HAP-1 (cell line): Measurements from ENCODE around the gene AIF1.

Source experiments
- DNase-seq, 2 experiments: peaks; one replicate each; pipeline ENCODE4 v3.0.0-alpha.2; 2016 to 2020; ENCODE audit warnings: low spot score in 2 of 2
- H3K27me3 ChIP-seq: fragments of 250-450 bp; sonication (Bioruptor Pico); 2 replicates; pipeline ENCODE4 v1.5.1; 2020; ENCODE audit warnings: low read depth, mild to moderate bottlenecking, moderate library complexity
- H3K36me3 ChIP-seq: fragments of 250-450 bp; sonication (Bioruptor Pico); replicated peaks from 2 replicates; pipeline ENCODE4 v1.5.1; 2020; ENCODE audit warnings: mild to moderate bottlenecking
- H3K4me1 ChIP-seq: fragments of 250-450 bp; sonication (Bioruptor Pico); 2 replicates; pipeline ENCODE4 v1.5.1; 2020; ENCODE audit warnings: mild to moderate bottlenecking
- H3K4me3 ChIP-seq: fragments of 250-450 bp; sonication (Bioruptor Pico); 2 replicates; pipeline ENCODE4 v1.5.1; 2020; ENCODE audit warnings: mild to moderate bottlenecking, moderate library complexity
- H3K9me3 ChIP-seq: fragments of 250-450 bp; sonication (Bioruptor Pico); 2 replicates; pipeline ENCODE4 v1.5.1; 2020; ENCODE audit warnings: mild to moderate bottlenecking, moderate library complexity
- in situ Hi-C: fragments of 300-500 bp; cut with MboI; formaldehyde crosslinking; loops from 3 replicates; pipeline ENCODE4 v1.14.3; 2020; ENCODE audit warnings: low sequenced_read_pairs, inconsistent platforms, mixed read lengths

AIF1 gene

DNA sequence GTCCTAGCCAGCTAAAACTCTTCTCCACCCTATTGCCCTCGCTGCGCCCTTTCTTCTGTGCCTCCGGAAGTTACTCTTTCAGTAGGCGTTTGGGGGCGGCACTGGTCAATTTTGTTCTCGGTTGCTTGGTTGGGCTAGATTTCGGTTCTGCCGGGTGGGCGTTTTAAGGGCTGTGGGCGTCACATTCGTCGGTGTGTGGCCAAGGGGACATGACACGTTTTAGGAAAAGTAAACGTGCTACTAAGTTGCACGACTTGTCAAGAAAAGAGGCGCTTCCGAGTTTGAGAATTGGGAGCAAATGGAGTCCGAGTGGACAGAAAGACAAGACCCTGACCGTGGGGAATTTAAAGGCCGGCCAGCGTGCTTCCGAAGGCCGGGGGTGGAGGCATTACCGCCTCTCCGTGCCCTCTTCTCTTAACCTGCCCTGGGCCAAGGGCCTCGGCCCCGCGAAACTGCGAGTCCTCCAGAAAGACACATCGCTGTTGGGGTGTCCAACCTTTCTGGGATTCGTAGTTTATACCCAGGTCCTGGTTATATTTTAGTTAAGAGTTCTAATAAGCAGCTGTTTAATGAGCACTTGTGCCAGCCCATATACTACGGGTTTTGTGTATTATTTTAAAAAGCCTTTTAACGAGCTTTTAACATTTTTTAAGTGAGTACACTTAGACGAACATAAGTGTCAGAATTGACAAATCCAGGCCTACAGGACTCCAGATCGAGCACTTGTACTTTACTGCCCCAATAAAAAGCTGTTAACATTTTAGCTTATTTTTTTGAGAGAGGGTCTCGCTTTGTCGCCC lies 38.1 kb downstream of the AIF1 start:
- Histone ChIP-seq H3K27me3 (no peaks in the 10 kb centered on the region), H3K4me3 (peak overlapping the region; percentile 84), H3K9me3 (no peaks in the 10 kb centered on the region), H3K4me1 (peaks cover 10% of the 10 kb centered on the region), H3K36me3 (peaks cover 44% of the 10 kb centered on the region)
- DNase-seq, result peak in 1 of 2 experiments; percentile 93
- in situ Hi-C loops, result no loop called here

DNA sequence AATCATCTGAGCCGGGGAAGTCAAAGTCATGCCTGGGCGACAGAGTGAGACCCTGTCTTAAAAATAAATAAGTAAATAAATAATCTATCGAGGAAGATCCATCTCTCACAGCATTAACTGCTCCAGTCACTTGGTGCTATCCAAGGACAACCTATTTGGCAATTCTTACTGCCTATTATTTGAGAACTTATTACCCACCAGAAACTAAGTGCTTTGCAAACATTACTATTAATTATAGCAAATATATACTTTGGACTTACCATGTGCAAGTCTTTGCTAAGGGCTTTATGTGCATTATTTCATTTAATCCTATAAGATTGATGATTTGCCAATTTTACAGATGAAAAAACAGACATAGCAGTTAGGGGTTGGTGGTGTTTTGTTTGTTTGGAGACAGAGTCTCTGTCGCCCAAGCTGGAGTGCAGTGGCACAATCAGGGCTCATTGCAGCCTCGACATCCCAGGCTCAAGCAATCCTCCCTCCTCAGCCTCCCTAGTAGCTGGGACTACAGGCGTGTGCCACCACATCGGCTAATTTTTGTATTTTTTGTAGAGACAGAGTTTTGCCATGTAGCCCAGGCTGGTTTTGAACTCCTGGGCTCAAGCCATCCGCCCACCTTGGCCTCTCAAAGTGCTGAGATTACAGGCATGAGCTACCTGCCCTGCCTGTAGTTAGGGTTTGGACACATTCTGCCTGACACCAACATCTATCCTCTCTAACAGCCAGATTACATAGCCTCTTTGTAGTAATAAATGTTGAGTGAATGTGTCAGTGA lies 39.7 kb downstream of the AIF1 start:
- Histone ChIP-seq H3K4me3 (no peak overlapping the region), H3K27me3 (no peaks in the 10 kb centered on the region), H3K4me1 (peaks cover 23% of the 10 kb centered on the region), H3K36me3 (peaks cover 29% of the 10 kb centered on the region), H3K9me3 (no peaks in the 10 kb centered on the region)
- in situ Hi-C loops, result no loop called here
- DNase-seq, result no peak

DNA sequence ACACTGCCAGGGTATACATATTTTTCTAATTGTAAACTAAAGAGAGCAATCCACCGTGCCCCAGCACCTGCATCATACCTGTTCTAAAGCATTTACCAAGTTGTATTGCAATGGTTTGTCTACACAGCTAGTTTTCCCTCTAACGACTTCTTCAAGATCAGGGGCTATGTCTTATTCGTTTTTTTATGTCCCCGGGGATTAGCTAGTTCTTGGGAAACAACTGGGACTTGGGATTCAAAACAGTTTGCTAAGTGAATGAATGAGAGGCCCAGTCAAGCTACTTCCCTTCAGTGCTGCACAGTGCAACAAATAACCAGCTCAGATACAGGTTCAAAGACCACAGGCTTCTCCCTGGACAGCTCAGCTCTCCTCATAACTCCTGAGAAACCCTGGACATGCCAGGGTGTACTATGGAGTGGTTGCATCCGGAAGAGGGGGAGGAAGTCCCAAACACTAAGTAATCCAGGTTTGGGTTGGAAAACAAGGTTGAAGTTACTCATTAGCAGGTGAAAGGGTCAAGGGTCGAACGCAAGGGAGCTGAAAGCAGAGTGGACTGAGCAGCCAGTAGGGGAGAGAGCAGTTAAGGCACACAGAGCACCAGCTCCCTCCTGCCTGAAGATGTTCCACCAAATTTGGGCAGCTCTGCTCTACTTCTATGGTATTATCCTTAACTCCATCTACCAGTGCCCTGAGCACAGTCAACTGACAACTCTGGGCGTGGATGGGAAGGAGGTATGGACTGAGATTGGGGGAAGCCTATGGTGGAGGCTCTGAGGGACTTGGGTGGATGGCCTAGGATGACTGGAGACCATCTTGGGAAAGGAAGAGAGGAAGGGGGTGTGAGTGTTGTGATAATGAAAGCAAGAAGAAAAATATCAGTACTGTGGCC lies 40.6 kb downstream of the AIF1 start, which contains the start of gene APOM:
APOM (plus strand) TSS at position 546 of the 889 bp plus-strand sequence; CDS start at position 619, 73 bp downstream.
- peaks cover 26% of the 10 kb centered on the region for H3K4me1 ChIP-seq
- H3K27me3 ChIP-seq, result no peaks in the 10 kb centered on the region
- no peak for DNase-seq
- in situ Hi-C loops, result no loop called here
- no peaks in the 10 kb centered on the region for H3K9me3 ChIP-seq
- no peak within 1 kb of the TSS for H3K4me3 ChIP-seq
- peaks cover 22% of the 10 kb centered on the region for H3K36me3 ChIP-seq

DNA sequence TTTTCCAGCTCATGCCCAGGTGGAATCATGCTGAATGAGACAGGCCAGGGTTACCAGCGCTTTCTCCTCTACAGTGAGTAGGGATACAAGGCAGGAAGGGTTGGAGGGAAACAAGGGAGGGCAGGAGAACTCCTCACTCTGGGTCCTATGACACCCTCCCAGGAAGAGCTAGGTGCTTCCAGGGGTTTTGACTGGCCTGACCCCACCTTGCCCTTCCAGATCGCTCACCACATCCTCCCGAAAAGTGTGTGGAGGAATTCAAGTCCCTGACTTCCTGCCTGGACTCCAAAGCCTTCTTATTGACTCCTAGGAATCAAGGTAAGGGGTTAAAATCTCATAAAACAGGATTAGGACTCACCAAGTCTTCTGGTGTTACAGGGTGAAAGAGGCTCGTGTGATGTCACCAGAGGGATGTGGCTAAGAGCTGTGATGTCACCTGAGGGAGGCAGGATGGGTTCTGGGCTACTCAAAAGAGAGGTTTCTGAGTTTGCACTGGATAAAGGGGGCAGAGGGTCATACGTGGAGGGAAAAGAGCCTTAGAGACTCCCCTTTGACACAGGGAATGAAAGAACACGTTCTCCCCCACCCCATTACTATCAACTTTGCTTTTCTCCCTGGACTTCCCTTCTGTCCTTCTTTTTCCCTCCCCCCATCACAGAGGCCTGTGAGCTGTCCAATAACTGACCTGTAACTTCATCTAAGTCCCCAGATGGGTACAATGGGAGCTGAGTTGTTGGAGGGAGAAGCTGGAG lies 42.5 kb downstream of the AIF1 start:
- DNase-seq, result no peak
- peaks cover 23% of the 10 kb centered on the region for H3K4me1 ChIP-seq
- in situ Hi-C loops, result no loop called here
- H3K27me3 ChIP-seq, result no peaks in the 10 kb centered on the region
- H3K4me3 ChIP-seq, result no peak overlapping the region
- no peaks in the 10 kb centered on the region for H3K9me3 ChIP-seq
- H3K36me3 ChIP-seq, result peaks cover 27% of the 10 kb centered on the region

DNA sequence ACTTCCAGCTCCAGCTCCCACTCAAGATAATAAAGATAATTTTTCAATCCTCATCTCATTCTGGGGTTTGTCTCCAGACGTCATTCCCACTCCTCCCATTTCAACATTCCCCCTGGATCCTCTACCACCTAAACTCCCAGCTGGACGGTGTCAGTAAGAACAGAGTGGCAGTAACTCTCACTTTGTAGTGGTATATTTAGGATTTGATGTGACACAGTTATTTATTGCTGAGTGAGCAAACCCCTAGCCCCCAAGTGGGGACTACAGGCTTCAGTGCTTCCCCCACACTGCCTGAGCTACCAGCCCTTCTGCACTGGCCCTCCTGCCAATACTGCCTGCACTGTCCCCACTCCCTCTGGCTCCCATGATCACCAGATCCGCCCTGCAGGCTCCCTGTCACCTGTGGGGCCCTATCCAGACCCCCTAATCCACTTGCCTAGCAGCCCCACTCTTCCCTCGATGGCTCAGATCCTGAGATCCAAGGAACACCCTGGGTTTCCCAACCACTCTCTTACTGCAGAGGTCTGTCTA lies 43.2 kb downstream of the AIF1 start:
- in situ Hi-C loops, result no loop called here
- peaks cover 30% of the 10 kb centered on the region for H3K36me3 ChIP-seq
- DNase-seq, result no peak
- H3K9me3 ChIP-seq, result no peaks in the 10 kb centered on the region
- peaks cover 23% of the 10 kb centered on the region for H3K4me1 ChIP-seq
- no peaks in the 10 kb centered on the region for H3K27me3 ChIP-seq
- H3K4me3 ChIP-seq, result no peak overlapping the region

DNA sequence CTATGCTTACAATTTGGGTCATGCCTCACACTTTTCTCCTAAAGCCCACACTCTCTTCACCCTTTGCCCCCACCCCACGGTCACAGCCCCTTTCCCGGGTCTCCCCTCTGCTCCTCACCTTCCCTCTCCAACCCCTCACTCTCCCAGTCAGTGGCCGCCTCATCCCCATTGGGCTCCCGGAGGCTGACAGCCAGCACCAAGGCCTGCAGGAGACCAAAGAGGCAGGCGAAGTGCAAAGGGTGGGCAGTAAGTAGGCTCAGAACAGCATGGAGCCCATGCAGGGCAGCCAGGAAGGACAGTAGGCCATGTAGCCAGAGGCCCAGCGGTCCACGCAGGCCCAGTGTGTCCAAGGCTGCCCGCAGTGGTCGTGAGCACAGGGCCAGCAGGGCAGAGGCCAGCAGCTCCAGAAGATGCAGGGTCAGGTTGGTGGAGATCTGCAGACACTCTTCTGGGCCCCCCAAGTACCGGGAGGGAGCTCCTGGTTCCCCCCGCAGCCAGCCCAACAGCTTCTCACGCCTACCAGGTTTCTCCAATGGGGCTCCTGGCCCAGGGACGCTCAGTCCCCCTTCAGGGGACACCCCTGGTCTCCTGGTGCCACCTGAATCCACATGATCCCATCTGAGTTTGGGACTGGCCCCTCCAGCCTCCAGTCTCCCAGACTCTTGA lies 44.1 kb downstream of the AIF1 start:
- in situ Hi-C loops, result no loop called here
- H3K9me3 ChIP-seq, result no peaks in the 10 kb centered on the region
- H3K4me1 ChIP-seq, result peaks cover 20% of the 10 kb centered on the region
- peaks cover 39% of the 10 kb centered on the region for H3K36me3 ChIP-seq
- no peak for DNase-seq
- H3K27me3 ChIP-seq, result no peaks in the 10 kb centered on the region
- H3K4me3 ChIP-seq, result peak overlapping the region; percentile 56

DNA sequence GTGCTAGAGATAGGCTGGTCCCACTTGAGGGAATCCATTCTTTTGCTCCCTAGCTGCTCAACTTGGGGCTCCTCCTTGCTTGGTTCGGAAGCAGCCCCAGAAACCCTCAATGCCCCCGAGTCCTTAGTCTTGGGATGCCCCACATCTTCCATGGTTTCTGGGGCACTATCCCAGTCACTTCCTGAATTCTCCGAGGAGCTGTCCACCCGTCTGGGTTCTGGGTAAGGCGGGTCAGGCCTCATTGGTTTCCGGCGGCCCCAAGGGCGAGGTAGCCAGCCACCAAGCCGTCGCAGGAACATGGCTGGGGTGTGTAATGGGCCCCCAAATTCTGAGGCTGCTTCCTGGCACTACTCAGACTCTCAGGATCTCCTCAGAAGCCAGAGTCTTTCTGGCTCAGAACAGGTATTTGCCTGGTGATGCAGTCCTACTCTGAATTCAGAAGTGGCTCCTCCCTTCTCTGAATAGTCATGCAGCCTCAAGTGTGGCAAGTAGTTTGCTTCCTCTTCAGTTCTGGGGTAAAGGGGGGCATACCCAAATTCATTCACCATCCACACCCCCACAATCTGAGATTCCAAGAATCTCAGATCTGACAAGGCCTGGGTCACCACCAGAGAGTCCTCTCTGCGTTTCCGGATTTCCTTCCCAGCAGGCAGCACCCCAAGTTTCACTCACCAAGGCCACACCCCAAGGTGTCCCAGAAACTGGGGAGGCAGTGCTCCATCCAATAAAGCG lies 44.8 kb downstream of the AIF1 start:
- H3K36me3 ChIP-seq, result peaks cover 41% of the 10 kb centered on the region
- no peaks in the 10 kb centered on the region for H3K27me3 ChIP-seq
- DNase-seq, result no peak
- H3K4me1 ChIP-seq, result peaks cover 20% of the 10 kb centered on the region
- in situ Hi-C loops, result loop anchor here (10.0 kb wide), 1 partner anchor 305 kb away; no protein-coding TSS in a partner anchor
- no peaks in the 10 kb centered on the region for H3K9me3 ChIP-seq
- peak overlapping the region; percentile 56 for H3K4me3 ChIP-seq

DNA sequence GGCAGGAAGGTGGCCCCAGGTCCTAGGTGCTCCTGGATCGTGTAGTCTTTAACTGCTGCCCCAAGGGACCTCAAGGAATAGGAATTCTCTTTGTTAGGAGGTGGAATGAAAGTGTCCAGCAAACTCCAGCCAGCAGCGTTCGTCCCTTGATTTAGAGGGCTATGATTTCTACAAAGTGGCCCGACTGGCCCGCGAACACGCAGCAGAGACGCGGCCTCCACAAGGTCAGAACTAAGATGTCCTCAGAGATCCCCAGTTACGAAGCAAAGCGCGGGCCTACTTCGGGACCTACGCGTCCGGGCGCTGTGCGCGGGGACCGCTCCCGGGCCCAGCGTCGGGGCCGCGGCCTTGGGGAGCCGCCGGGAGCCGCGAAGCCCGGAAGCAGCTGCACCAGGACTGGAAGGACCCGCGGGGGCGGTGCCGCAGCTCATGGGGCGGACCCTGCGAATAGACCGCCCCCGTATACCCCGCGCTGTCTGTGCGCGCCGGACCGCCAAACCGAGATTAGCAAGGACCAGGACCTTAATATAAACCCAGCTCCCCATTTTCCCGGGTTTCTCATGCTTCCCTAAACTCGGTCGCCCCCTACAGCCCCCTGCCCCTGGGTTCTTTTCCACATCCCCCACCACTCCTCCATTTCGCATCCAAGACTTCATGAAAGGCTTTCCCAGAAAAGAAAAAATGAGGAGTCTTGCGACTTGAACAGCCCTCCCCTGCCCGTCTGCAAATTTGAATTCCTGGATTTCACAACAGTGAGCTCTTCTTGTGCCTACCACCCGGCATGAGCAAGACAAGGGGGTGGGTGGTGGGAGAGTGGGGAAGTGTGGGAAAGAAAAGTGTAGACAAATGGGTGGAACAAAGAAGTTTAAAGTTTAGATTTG lies 45.6 kb downstream of the AIF1 start, which contains the start of gene C6orf47:
C6orf47 (minus strand) TSS at position 398 of the 881 bp plus-strand sequence. CDS start 831 bp downstream, outside the sequence.
- in situ Hi-C loops, result loop anchor here (10.0 kb wide), 1 partner anchor 304 kb away; no protein-coding TSS in a partner anchor
- peaks cover 20% of the 10 kb centered on the region for H3K4me1 ChIP-seq
- peak; percentile 78 to 90 for DNase-seq

DNA sequence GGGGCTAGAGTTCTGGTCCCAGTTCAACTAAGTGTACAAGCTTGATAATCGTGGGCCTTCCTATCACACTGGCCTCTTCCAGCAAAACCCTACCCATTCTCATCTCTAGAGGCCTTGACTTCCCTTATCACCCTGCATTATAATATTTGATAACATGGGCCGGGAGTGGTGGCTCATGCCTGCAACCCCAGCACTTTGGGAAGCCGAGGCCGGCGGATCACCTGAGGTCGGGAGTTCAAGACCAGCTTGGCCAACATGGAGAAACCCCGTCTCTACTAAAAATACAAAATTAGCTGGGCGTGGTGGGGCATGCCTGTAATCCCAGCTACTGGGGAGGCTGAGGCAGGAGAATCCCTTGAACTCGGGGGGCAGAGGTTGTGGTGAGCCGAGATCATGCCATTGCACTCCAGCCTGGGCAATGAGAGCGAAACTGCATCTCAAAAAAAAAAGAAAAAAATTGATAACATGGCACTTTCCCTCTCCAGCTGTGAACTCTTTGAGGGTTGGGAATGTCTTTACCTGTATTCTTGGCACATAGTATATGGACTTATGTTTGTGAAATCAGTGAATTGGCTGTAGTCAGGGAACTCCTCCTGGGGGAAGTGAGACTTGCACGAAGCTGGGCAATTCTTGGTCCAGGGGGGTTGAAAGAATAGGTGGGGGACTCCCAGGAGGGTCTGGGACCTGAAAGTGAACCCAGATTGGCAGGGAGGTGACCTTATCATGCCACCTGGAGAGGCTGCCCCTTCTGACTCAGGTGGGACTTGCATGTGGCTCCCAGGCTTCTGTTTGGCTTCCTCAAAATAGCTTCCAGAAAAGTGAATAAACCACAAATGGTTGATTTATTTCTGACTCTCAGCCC lies 46.5 kb downstream of the AIF1 start:
- Histone ChIP-seq H3K9me3 (no peaks in the 10 kb centered on the region), H3K4me1 (peaks cover 20% of the 10 kb centered on the region), H3K27me3 (no peaks in the 10 kb centered on the region), H3K36me3 (peaks cover 44% of the 10 kb centered on the region), H3K4me3 (peak overlapping the region; percentile 56)
- no peak for DNase-seq
- in situ Hi-C loops, result loop anchor here (10.0 kb wide), 1 partner anchor 303 kb away; no protein-coding TSS in a partner anchor

More for the DNA sequence above, 45.6 kb downstream of the AIF1 start, which contains the start of gene C6orf47:
- Histone ChIP-seq H3K36me3 (peaks cover 40% of the 10 kb centered on the region), H3K27me3 (no peaks in the 10 kb centered on the region), H3K4me3 (peak within 1 kb of the TSS; percentile 56), H3K9me3 (no peaks in the 10 kb centered on the region)

DNA sequence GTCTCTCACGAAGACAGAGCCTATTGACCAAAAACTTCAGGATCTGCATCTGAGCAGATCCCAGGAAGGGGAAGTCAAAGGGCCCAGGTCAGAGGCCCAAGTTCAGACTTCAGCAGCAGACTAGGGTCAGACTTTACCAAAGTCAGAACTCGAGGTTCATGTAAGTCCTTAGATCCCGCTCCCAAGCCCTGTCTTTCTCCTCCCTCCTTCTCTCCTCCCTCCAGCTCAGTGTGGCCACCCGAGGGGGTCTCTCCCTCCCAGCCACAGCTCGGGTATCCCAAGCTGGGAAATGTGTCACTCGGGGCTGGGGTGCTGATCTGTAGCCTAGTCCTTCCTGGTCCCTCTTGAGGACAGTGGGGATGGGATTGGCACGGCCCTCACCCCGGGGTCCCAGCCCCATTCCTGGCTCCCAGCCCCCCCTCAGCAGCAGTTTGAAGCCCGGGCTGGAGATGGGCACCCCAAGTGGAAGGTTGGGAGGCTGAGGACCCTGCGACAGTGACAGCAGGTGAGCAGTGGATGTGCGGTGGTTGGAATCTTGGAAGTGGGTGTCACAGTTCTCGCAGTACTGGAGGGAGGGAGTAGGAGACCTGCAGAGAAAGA lies 47.2 kb downstream of the AIF1 start:
- DNase-seq, result no peak
- Histone ChIP-seq H3K27me3 (no peaks in the 10 kb centered on the region), H3K9me3 (no peaks in the 10 kb centered on the region), H3K4me1 (peaks cover 24% of the 10 kb centered on the region), H3K36me3 (peaks cover 49% of the 10 kb centered on the region), H3K4me3 (no peak overlapping the region)
- in situ Hi-C loops, result loop anchor here (10.0 kb wide), 1 partner anchor 303 kb away; no protein-coding TSS in a partner anchor
